Stomach (tissue), 9 donors: ENCODE data around the gene ISCA1. TPM values are rescaled to one million over a fixed set of nuclear protein-coding genes. Genes with fewer than 3 reads are reported as not detected.

ENCODE experiments used
- DNase-seq, 2 donors: peaks; one replicate each; pipeline versions ENCODE4 v3.0.0 to v3.0.0-alpha.2; 2013 to 2019
- H3K27ac ChIP-seq, 5 donors: fragments of 200-600 bp in 4 of 5; sonication (generic) in 4 of 5; one replicate each; pipeline ENCODE4 v1.5.1; 2013 to 2019; ENCODE audit warnings: mild to moderate bottlenecking in 1 of 5, moderate library complexity in 1 of 5
- H3K27me3 ChIP-seq, 3 donors: fragments of 200-600 bp; sonication (generic); one replicate each; pipeline ENCODE4 v1.5.1; 2017 to 2019; ENCODE audit warnings: mixed run types in 1 of 3
- H3K36me3 ChIP-seq, 4 donors: fragments of 200-600 bp; sonication (generic); 1 replicate in 3 of 4; 2 replicates in 1 of 4; pipeline ENCODE4 v1.5.1; 2016 to 2019
- H3K4me1 ChIP-seq, 4 donors: fragments of 200-600 bp; sonication (generic); one replicate each; pipeline ENCODE4 v1.5.1; 2016 to 2019
- H3K4me3 ChIP-seq, 4 donors: fragments of 200-600 bp; sonication (generic) in 3 of 4; one replicate each; pipeline ENCODE4 v1.5.1; 2016 to 2019; ENCODE audit warnings: mild to moderate bottlenecking in 1 of 4
- H3K9me3 ChIP-seq, 4 donors: fragments of 200-600 bp; sonication (generic); one replicate each; pipeline ENCODE4 v1.5.1; 2016 to 2019
- CTCF ChIP-seq, 7 experiments: fragments of 450-650 bp in 4 of 7; fragments of 200-600 bp in 3 of 7; sonication (generic) in 3 of 7; IDR thresholded peaks; one replicate each; pipeline ENCODE4 v1.5.1; 2016 to 2019; ENCODE audit warnings: antibody characterized with exemption in 7 of 7, control low read depth in 2 of 7, mild to moderate bottlenecking in 1 of 7
- EP300 ChIP-seq: sonication (generic); formaldehyde crosslinking; IDR thresholded peaks from one replicate; pipeline ENCODE4 v1.6.1; 2017; ENCODE audit warnings: antibody characterized with exemption
- POLR2A ChIP-seq, 4 donors: fragments of 450-650 bp; IDR thresholded peaks; one replicate each; pipeline ENCODE4 v1.6.1; 2016; ENCODE audit warnings: antibody characterized with exemption in 4 of 4, control low read depth in 2 of 4, mild to moderate bottlenecking in 1 of 4, moderate library complexity in 1 of 4
- POLR2AphosphoS5 ChIP-seq, 3 donors: sonication (generic); formaldehyde crosslinking; IDR thresholded peaks; one replicate each; pipeline ENCODE4 v1.6.1; 2016; ENCODE audit warnings: antibody characterized with exemption in 3 of 3
- WGBS, 5 donors: extraction: QIAGEN DNeasy Blood & Tissue Kit in 3 of 5; methylation state at CpG; one replicate each; pipeline versions ENCODE4 v1.1.5 to v1.1.7; 2013 to 2018; 5-methylcytosine and 5-hydroxymethylcytosine counted together
- intact Hi-C: fragments of 100-400 bp; cut with DNase I; formaldehyde crosslinking; loops from one replicate; pipeline ENCODE4 v1.15.1; 2023; ENCODE audit warnings: low total_unique reads
- polyA plus RNA-seq, 3 donors: library from polyadenylated mRNA; stranded (reverse); fragments of 200-250 nt; gene quantifications; one replicate each; pipeline ENCODE4 v1.2.3, GENCODE V29; 2013
- small RNA-seq, 4 donors: library from RNA; depleted of rRNA; stranded (forward); fragments of <200 nt; gene quantifications; one replicate each; pipeline ENCODE3, GENCODE V24; 2016
- total RNA-seq, 5 donors: library from RNA; depleted of rRNA; stranded (reverse); fragments of >200 nt; gene quantifications; one replicate each; pipeline versions ENCODE4 v1.1.0 to v1.2.3, GENCODE V29; 2014 to 2016
- donor health status: healthy with polysubstance abuse.
- donor health status: Bipolar disorder and iron deficiency.
- donor health status: healthy.

ISCA1 gene
- total and polyA plus RNA-seq, 8 donors = 5.8 to 80.4 (median 32.2) TPM

GRCh38 chr9:86219606-86220005, 62.7 kb downstream of the ISCA1 start:
- intact Hi-C loops = no loop called here
- no peak for TF ChIP-seq POLR2AphosphoS5 (IDR thresholded peaks at IDR 0.05)
- no peak for TF ChIP-seq POLR2A (IDR thresholded peaks at IDR 0.05)
- no peak for TF ChIP-seq EP300
- no peak for TF ChIP-seq CTCF (IDR thresholded peaks at IDR 0.05)
- Histone ChIP-seq H3K27me3 (no peaks in the 10 kb centered on the region), H3K4me3 (no peak overlapping the region), H3K4me1 (no peaks in the 10 kb centered on the region), H3K36me3 (no peaks in the 10 kb centered on the region), H3K27ac (no peak overlapping the region), H3K9me3 (no peaks in the 10 kb centered on the region)
- no peak for DNase-seq
- 76 to 89% (median 84%) methylated on average over 3 of the region's 3 CpGs for WGBS, 5 donors

GRCh38 chr9:86217076-86217755, 65.1 kb downstream of the ISCA1 start:
- H3K4me3 ChIP-seq = no peak overlapping the region
- no peak for DNase-seq
- H3K9me3 ChIP-seq = no peaks in the 10 kb centered on the region
- H3K27ac ChIP-seq = no peak overlapping the region
- TF ChIP-seq POLR2AphosphoS5 (IDR thresholded peaks at IDR 0.05) (no peak), EP300 (no peak), CTCF (IDR thresholded peaks at IDR 0.05) (no peak), POLR2A (IDR thresholded peaks at IDR 0.05) (no peak)
- intact Hi-C loops = no loop called here
- H3K27me3 ChIP-seq = no peaks in the 10 kb centered on the region
- no peaks in the 10 kb centered on the region for H3K36me3 ChIP-seq
- WGBS, 5 donors = 68 to 76% (median 73%) methylated on average over 7 of the region's 7 CpGs
- no peaks in the 10 kb centered on the region for H3K4me1 ChIP-seq

Small RNA genes within 50 kb of the gene (small RNA-seq; reads per million reads assigned to genes)
- gene AL137849.1 (0 reads per million in 4 donors), gene RN7SKP264 (0 reads per million in 4 donors)

Other genes starting within 250 kb of the ISCA1 start
- gene GOLM1, start 183.0 kb downstream of the ISCA1 start, total RNA-seq = 100 to 1,000 TPM in 3 of 5 donors, 10 to 100 TPM in 2; 33.3 to 160 (median 134) TPM
- gene GOLM1, start 183.0 kb downstream of the ISCA1 start, polyA plus RNA-seq = 10 to 100 TPM; 16.0 to 34.1 (median 24.4) TPM
- gene C9orf153, start 22.9 kb downstream of the ISCA1 start, total RNA-seq = under 1 TPM in 1 of 5 donors, not detected in 4; 0.92 TPM
- not detected for gene C9orf153, start 22.9 kb downstream of the ISCA1 start, polyA plus RNA-seq
- 100 to 1,000 TPM in 1 of 5 donors, 10 to 100 TPM in 4; 45.6 to 143 (median 58.3) TPM for gene TUT7, start 71.9 kb upstream of the ISCA1 start, total RNA-seq
- gene TUT7, start 71.9 kb upstream of the ISCA1 start, polyA plus RNA-seq = 10 to 100 TPM; 11.9 to 13.9 (median 13.8) TPM